Measurements from ENCODE around the gene CHMP6.

DNA sequence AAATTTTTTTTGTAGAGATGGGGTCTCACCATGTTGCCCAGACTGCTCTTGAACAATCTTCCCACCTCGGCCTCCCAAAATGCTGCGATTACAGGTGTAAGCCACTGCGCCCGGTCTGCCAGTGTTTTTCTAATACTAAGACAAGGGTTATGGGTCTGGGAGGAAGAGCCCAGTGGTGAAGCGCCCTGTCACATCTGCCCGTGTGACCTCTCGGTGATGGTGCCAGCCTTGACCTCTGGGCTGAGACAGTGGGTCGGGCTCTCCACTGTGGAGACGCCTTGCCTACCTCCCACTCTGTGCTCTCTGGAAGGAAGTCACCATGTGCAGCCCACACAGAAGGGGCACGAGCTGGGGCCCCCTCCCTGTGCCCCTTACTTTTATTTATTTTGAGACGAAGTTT, 38.2 kb downstream of the CHMP6 start:
- TF ChIP-seq, protein P1, sequence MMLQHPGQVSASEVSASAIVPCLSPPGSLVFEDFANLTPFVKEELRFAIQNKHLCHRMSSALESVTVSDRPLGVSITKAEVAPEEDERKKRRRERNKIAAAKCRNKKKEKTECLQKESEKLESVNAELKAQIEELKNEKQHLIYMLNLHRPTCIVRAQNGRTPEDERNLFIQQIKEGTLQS (IDR thresholded peaks at IDR 0.05), result no peak
- TF ChIP-seq, protein P2, sequence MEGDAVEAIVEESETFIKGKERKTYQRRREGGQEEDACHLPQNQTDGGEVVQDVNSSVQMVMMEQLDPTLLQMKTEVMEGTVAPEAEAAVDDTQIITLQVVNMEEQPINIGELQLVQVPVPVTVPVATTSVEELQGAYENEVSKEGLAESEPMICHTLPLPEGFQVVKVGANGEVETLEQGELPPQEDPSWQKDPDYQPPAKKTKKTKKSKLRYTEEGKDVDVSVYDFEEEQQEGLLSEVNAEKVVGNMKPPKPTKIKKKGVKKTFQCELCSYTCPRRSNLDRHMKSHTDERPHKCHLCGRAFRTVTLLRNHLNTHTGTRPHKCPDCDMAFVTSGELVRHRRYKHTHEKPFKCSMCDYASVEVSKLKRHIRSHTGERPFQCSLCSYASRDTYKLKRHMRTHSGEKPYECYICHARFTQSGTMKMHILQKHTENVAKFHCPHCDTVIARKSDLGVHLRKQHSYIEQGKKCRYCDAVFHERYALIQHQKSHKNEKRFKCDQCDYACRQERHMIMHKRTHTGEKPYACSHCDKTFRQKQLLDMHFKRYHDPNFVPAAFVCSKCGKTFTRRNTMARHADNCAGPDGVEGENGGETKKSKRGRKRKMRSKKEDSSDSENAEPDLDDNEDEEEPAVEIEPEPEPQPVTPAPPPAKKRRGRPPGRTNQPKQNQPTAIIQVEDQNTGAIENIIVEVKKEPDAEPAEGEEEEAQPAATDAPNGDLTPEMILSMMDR (IDR thresholded peaks at IDR 0.05; ENCODE audit: low read depth, low read length, missing input control), result no peak
- TF ChIP-seq HNF4G (IDR thresholded peaks at IDR 0.05) (no peak), FOXA1 (IDR thresholded peaks at IDR 0.05) (no peak), SP1 (IDR thresholded peaks at IDR 0.05) (no peak), TAF1 (conservative IDR thresholded peaks at IDR 0.05) (no peak), YY1 (IDR thresholded peaks at IDR 0.05) (no peak), EGR1 (IDR thresholded peaks at IDR 0.05; ENCODE audit: low read depth in 2 of 2) (no peak), GABPA (IDR thresholded peaks at IDR 0.05 in 1 of 2, conservative IDR thresholded peaks at IDR 0.05 in 1 of 2) (no peak), HNF4A (conservative IDR thresholded peaks at IDR 0.05) (no peak), RAD21 (IDR thresholded peaks at IDR 0.05) (no peak)
- TF ChIP-seq, protein P3, sequence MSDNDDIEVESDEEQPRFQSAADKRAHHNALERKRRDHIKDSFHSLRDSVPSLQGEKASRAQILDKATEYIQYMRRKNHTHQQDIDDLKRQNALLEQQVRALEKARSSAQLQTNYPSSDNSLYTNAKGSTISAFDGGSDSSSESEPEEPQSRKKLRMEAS (IDR thresholded peaks at IDR 0.05), result no peak
- TF ChIP-seq, protein P4, sequence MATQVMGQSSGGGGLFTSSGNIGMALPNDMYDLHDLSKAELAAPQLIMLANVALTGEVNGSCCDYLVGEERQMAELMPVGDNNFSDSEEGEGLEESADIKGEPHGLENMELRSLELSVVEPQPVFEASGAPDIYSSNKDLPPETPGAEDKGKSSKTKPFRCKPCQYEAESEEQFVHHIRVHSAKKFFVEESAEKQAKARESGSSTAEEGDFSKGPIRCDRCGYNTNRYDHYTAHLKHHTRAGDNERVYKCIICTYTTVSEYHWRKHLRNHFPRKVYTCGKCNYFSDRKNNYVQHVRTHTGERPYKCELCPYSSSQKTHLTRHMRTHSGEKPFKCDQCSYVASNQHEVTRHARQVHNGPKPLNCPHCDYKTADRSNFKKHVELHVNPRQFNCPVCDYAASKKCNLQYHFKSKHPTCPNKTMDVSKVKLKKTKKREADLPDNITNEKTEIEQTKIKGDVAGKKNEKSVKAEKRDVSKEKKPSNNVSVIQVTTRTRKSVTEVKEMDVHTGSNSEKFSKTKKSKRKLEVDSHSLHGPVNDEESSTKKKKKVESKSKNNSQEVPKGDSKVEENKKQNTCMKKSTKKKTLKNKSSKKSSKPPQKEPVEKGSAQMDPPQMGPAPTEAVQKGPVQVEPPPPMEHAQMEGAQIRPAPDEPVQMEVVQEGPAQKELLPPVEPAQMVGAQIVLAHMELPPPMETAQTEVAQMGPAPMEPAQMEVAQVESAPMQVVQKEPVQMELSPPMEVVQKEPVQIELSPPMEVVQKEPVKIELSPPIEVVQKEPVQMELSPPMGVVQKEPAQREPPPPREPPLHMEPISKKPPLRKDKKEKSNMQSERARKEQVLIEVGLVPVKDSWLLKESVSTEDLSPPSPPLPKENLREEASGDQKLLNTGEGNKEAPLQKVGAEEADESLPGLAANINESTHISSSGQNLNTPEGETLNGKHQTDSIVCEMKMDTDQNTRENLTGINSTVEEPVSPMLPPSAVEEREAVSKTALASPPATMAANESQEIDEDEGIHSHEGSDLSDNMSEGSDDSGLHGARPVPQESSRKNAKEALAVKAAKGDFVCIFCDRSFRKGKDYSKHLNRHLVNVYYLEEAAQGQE (IDR thresholded peaks at IDR 0.05), result no peak
- TF ChIP-seq, protein P5, sequence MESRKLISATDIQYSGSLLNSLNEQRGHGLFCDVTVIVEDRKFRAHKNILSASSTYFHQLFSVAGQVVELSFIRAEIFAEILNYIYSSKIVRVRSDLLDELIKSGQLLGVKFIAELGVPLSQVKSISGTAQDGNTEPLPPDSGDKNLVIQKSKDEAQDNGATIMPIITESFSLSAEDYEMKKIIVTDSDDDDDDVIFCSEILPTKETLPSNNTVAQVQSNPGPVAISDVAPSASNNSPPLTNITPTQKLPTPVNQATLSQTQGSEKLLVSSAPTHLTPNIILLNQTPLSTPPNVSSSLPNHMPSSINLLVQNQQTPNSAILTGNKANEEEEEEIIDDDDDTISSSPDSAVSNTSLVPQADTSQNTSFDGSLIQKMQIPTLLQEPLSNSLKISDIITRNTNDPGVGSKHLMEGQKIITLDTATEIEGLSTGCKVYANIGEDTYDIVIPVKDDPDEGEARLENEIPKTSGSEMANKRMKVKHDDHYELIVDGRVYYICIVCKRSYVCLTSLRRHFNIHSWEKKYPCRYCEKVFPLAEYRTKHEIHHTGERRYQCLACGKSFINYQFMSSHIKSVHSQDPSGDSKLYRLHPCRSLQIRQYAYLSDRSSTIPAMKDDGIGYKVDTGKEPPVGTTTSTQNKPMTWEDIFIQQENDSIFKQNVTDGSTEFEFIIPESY (IDR thresholded peaks at IDR 0.05), result no peak

Data from liver (tissue), 3 donors.